ENCODE results near the gene EZH1.
"Not testable (repeated sequence)": the region's sequence is repeated elsewhere in the genome, so short reads cannot be mapped to it uniquely, and the experiment has no call there.

The EZH1 gene

GRCh38 chr17:42665581-42666001, 79.2 kb downstream of the EZH1 start:
- no peak for DNase-seq

DNA sequence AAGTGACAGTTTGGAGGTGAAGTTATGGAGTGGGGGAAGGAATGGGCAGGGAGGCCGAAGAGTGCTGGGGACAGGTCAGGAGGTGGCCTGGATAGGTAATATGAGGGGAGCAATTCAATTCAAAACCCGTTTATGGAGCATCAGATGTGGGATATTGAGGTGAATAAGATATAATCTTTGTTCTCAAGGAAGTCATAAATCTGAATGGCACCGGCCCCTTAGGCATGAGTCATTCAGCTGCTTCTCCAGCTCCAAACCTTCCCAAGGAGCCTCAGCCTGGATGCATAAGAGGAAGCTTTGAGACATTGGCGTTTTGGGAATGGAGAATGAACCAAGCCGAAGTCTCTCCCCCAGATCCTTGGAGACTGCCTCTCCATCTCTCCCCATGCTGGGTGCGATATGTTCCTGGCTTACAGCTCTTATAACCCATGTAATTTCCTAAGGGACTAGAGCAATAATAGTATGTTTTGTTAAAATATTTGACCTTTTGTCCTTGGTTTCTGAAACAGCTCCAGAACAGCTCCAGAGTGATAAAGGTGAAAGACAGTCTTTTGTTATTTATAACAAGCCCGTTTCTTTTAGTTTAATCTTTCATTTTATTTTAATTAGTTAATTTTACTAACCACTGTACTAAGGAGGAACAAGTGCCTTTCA, 84.0 kb downstream of the EZH1 start:
- DNase-seq = no peak

- DNase-seq = not testable (repeated sequence)
Observed at GRCh38 chr17:42659932-42660274, 84.9 kb downstream of the EZH1 start.

DNA sequence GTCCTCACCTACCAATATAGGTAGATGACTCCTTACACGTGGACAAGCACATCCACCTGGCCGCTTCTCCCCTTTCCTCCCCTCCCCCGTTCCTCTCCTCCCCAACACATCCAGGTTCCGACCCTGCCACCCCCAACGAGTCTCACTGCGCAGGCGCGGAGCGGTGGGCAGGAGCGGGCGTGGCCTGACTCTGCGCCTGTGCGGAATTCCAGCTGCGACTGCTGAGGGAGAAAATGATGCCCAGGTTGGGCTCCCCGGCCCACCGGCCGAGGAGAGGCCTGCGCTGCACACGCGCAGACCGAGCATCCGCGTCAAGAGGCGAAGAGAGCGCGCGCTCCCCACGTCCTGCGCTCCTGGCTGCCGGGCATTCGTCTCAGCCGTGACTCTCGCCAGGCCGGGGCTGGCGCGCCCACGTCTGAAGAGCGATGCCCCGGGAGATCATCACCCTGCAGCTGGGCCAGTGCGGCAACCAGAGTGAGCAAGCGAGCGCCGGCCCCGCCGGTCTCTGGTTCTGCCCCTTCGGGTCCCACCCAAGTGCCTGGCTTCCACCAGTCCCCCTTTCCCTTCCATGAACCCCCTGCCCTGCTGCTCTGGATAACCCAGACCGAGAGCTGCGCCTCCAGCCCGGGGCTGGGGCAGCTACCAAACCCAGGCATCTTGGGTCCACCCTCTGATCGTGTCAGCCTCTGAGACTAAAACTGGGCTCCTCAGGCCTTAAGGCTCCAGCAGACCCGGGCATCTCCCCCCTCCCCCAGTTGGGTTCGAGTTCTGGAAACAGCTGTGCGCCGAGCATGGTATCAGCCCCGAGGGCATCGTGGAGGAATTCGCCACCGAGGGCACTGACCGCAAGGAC, 85.5 kb downstream of the EZH1 start, which contains the start of gene TUBG2:
Gene TUBG2, plus strand, starts transcription at position 206 of the 853 bp plus-strand sequence. Its CDS starts 220 bp downstream, at position 426.
- DNase-seq = peak; percentile 82

DNA sequence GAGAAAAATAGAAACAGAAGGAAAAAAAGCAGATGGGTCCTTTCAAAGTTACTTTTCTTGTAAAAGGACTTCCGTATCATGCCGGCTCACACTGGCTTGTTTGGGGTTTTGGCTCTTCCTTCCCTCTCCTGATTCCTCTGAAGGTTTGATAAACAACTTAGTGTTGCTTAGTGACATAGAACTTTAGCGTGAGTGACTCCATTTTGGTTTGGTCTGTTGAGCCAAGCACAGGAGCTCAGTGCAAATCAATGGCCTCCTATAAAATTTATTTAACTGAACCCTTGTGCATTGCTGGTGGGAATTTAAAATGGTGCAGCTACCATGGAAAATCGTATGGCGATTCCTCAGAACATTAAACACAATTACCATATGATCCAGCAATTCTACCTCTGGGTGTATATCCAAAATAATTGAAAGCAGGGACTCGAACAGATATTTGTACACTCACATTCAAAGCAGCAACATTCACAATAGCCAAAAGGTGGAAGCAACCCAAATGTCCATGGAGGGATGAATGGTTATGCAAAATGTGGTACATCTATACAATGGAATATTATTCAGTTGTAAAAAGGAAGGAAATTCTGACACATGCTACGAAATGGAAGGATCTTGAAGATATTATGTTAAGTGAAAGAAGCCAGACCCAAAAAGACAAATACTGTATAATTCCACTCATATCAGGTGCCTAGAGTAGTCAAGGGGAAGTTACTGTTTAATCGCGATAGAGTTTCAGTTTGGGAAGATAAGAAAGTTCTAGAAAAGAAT, 86.8 kb downstream of the EZH1 start:
- no peak for DNase-seq

GRCh38 chr17:42655528-42655927, 89.3 kb downstream of the EZH1 start:
- no peak for DNase-seq

GRCh38 chr17:42653179-42654124, 91.4 kb downstream of the EZH1 start:
- no peak for DNase-seq

GRCh38 chr17:42651392-42651791, 93.4 kb downstream of the EZH1 start:
- no peak for DNase-seq

All from NK-92 treated with Interleukin-12 subunit alpha and Interleukin-12 subunit beta, amount 100 ng/mL, for 24 hours (cell line).